AG04450 (cell line): ENCODE measurements around the gene CCKAR. TPM values are rescaled to one million over a fixed set of nuclear protein-coding genes. Genes with fewer than 3 reads are reported as not detected.

Experiments used
- CTCF ChIA-PET: fragments of 300-600, 350-600 bp; formaldehyde crosslinking; extraction: SDS; loops from one replicate; lab custom pipeline; 2022; ENCODE audit warnings: antibody characterized with exemption, inconsistent platforms; lab: Charles Lee
- POLR2A ChIA-PET: fragments of 350-600 bp; formaldehyde crosslinking; extraction: SDS; loops from one replicate; lab custom pipeline; 2021; ENCODE audit warnings: antibody characterized with exemption, inconsistent platforms; lab: Yijun Ruan, JAX
- DNase-seq: peaks from one replicate; pipeline ENCODE4 v3.0.0-alpha.2; 2011; ENCODE audit warnings: low read depth, low spot score
- H3K27ac ChIP-seq: one replicate; pipeline ENCODE4 v1.5.1; 2012; ENCODE audit warnings: low read depth, low read length, control low read depth
- H3K27me3 ChIP-seq: one replicate; pipeline ENCODE4 v1.6.0; 2012; ENCODE audit warnings: low read length; ENCODE audit not compliant: control insufficient read depth, insufficient read depth
- H3K4me3 ChIP-seq: 2 replicates; pipeline ENCODE4 v1.5.1; 2011; ENCODE audit warnings: mild to moderate bottlenecking, low read depth, low read length, control low read depth
- H3K9me3 ChIP-seq: 2 replicates; pipeline ENCODE4 v1.5.1; 2012; ENCODE audit warnings: low read length; ENCODE audit not compliant: control insufficient read depth, insufficient read depth
- polyA plus RNA-seq: library from polyadenylated mRNA; depleted of rRNA; stranded (reverse); fragments of >200 nt; gene quantifications from 2 replicates; pipeline ENCODE4 v1.2.3, GENCODE V29; 2011
- TF ChIP-seq, protein P1 (sequence below): IDR thresholded peaks from 2 replicates; pipeline ENCODE4 v1.5.1; 2011; ENCODE audit warnings: low read depth, low read length, control low read depth, inconsistent platforms

The CCKAR gene
- polyA plus RNA-seq, 1 experiment: 0.10 TPM

DNA sequence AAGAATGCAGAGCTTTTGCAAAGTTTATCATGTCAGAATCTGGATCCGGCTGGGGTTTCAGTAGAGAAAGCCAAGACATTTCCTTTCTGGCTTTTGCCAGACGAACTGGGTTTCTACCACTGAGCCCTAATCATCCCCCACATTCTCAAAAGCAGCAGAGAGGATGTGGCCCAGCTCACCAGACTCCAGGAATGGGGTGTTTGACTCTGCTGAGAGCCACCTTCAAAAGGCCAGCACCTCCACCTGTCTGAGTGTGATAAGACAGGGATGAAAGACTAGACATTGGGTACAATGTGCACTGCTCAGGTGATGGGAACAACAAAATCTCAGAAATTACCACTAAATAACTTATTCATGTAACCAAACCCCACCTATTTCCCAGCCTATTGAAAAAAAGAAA is 25.7 kb upstream of the CCKAR start:
- Histone ChIP-seq H3K9me3 (no peaks in the 10 kb centered on the region), H3K4me3 (no peak overlapping the region), H3K27me3 (no peaks in the 10 kb centered on the region), H3K27ac (no peak overlapping the region)
- TF ChIP-seq, protein P1, sequence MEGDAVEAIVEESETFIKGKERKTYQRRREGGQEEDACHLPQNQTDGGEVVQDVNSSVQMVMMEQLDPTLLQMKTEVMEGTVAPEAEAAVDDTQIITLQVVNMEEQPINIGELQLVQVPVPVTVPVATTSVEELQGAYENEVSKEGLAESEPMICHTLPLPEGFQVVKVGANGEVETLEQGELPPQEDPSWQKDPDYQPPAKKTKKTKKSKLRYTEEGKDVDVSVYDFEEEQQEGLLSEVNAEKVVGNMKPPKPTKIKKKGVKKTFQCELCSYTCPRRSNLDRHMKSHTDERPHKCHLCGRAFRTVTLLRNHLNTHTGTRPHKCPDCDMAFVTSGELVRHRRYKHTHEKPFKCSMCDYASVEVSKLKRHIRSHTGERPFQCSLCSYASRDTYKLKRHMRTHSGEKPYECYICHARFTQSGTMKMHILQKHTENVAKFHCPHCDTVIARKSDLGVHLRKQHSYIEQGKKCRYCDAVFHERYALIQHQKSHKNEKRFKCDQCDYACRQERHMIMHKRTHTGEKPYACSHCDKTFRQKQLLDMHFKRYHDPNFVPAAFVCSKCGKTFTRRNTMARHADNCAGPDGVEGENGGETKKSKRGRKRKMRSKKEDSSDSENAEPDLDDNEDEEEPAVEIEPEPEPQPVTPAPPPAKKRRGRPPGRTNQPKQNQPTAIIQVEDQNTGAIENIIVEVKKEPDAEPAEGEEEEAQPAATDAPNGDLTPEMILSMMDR: no peak
- CTCF ChIA-PET: no interaction called here
- DNase-seq: no peak
- POLR2A ChIA-PET: interaction anchor here (1.3 kb wide), 1 partner anchor 58 kb away, joined by 3 read pairs; no protein-coding TSS in a partner anchor

DNA sequence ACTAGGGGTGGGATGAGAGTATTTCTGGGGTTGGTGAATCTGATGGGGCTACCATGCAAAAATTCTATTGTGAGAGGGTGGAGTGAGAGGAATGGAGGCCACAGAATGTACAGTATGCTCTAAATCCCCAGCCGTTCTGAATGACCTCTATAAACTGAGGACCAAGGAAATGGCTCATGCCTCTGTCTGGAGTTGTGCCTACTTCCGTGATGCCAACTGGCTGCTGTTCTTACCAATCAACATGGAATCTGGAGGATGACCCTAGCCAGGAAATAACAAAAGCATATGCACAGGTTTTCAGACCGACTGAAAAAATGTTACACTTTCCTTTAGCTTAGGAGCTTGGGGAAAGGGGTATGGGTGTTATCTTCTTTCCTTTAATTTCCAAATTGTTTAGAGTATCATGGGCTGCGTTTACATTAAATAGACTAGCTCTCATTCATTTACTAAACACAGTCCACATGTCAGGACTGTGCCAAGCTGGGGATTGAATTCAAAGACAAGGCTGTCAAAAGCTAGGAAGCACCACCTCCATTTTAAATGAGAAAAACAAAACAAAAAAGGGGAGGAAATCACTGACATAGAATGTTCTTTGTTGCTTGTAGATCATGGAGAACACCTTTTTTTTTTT is 20.2 kb upstream of the CCKAR start:
- no peak overlapping the region for H3K4me3 ChIP-seq
- DNase-seq: no peak
- no peaks in the 10 kb centered on the region for H3K27me3 ChIP-seq
- TF ChIP-seq, protein P1: no peak
- CTCF ChIA-PET: no interaction called here
- H3K9me3 ChIP-seq: no peaks in the 10 kb centered on the region
- H3K27ac ChIP-seq: peak overlapping the region; percentile 68
- POLR2A ChIA-PET: interaction anchor here (0.7 to 1.4 kb wide), 5 partner anchors 53 to 326 kb away, joined by 3 to 10 read pairs (median 3); partner anchors contain the start of gene TBC1D19

- no peaks in the 10 kb centered on the region for H3K27me3 ChIP-seq
- H3K4me3 ChIP-seq: no peak overlapping the region
- CTCF ChIA-PET: no interaction called here
- POLR2A ChIA-PET: interaction anchor here (1.1 to 1.4 kb wide), 3 partner anchors 52 to 81 kb away, joined by 3 to 8 read pairs (median 3); partner anchors contain the start of gene TBC1D19
- TF ChIP-seq, protein P1: no peak
- H3K27ac ChIP-seq: peak overlapping the region; percentile 68
- DNase-seq: no peak
- H3K9me3 ChIP-seq: no peaks in the 10 kb centered on the region
Observed at GRCh38 chr4:26509681-26510333, 19.5 kb upstream of the CCKAR start.

GRCh38 chr4:26507286-26507685 is 17.0 kb upstream of the CCKAR start:
- POLR2A ChIA-PET: no interaction called here
- no peak overlapping the region for H3K4me3 ChIP-seq
- no peak for DNase-seq

More at GRCh38 chr4:26507286-26507685, 17.0 kb upstream of the CCKAR start:
- H3K27me3 ChIP-seq: no peaks in the 10 kb centered on the region
- H3K9me3 ChIP-seq: no peaks in the 10 kb centered on the region
- CTCF ChIA-PET: no interaction called here
- H3K27ac ChIP-seq: no peak overlapping the region
- TF ChIP-seq, protein P1: no peak
